HPDE6-E6E7 (cell line): Measurements from ENCODE around the gene LRRC42.

Source experiments
- DNase-seq: peaks from one replicate; pipeline ENCODE4 v3.0.0; 2011; ENCODE audit warnings: missing footprints; ENCODE audit errors: extremely low spot score

Gene LRRC42

DNA sequence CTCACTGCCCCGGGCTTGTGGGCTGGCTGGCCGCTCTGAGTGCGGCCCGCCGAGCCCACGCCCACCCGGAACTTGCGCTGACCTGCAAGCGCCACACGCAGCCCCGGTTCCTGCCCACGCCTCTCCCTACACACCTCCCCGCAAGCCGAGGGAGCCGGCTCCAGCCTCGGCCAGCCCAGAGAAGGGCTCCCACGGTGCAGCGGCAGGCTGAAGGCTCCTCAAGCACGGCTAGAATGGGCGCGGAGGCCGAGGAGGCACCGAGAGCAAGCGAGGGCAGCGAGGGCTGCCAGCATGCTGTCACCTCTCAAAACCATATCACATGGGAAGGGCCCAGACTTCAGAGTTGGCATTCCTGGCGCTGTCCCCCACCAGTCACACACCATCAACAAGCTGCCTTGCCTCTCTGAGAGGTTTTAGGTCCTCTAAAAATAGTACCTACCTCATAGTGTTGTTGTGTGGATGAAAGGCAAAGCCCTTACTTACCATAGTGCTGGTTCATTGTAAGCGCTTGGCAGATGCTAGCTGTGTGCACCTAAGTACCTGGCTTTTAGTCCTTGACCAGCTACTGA, 58.4 kb downstream of the LRRC42 start:
- no peak for DNase-seq

DNA sequence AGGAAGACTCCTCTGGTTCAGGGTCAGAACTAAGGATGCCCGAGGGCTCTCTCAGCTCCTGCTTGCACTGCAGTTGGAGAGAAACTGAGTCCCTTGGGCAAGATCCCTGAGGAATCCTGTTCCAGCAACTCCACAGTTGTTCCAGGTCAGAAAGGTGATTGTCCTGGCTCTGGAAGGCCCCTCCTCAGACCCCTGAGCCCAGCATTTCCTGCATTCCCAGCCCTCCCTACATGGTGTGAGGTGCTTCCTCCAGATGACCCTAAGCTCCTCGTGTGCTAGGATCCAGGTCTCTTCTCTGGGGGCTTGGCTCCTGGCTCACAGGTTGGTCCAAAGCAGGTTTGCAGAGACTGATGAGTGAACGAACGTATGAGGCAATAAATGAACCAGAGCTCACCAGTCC, 60.4 kb downstream of the LRRC42 start:
- DNase-seq, result no peak

GRCh38 chr1:54007613-54008012, 61.5 kb downstream of the LRRC42 start:
- DNase-seq, result no peak

- no peak for DNase-seq
Measured at GRCh38 chr1:54008876-54009275, 62.7 kb downstream of the LRRC42 start.

- no peak for DNase-seq
Measured at GRCh38 chr1:54009406-54009805, 63.3 kb downstream of the LRRC42 start.

- DNase-seq, result no peak
Measured at GRCh38 chr1:54010415-54011117, 64.4 kb downstream of the LRRC42 start.

DNA sequence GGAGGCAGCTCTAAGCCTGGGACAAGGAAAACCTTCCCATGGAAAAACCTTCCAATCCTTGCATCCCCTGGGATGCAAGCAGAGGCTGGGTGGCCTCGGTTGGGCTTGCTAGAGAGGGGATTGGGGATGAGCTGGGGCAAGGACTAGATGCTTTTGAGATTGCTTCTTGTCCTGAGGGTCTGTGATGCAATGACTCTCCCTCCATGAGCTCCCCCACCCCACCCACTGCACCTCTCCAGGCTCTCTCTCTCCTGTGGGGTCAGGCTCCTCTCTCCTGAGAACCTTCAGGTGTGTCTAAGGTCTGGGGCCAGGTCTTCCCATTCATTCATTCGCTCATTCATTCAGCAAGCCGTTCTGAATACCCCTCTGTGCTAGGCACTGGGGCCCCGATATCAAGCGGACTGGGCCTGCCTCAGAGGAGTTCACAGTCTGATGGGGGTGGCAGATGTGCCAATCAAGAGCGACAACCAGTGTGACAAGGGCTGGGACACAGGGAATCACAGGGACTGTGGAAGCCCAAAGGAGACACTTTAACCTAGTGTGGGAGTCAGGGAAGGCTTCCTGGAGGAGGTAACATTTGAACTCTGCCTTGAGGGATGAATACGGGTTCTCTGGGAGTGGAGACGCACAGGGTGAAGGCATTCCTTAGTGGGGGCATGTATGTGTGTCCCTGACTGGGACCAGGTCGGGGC, 65.3 kb downstream of the LRRC42 start:
- DNase-seq, result no peak

- DNase-seq, result no peak
Measured at GRCh38 chr1:54012008-54012325, 65.8 kb downstream of the LRRC42 start.

GRCh38 chr1:54012863-54013262, 66.7 kb downstream of the LRRC42 start:
- DNase-seq, result no peak

- DNase-seq, result no peak
Measured at GRCh38 chr1:54013393-54014008, 67.4 kb downstream of the LRRC42 start.

DNA sequence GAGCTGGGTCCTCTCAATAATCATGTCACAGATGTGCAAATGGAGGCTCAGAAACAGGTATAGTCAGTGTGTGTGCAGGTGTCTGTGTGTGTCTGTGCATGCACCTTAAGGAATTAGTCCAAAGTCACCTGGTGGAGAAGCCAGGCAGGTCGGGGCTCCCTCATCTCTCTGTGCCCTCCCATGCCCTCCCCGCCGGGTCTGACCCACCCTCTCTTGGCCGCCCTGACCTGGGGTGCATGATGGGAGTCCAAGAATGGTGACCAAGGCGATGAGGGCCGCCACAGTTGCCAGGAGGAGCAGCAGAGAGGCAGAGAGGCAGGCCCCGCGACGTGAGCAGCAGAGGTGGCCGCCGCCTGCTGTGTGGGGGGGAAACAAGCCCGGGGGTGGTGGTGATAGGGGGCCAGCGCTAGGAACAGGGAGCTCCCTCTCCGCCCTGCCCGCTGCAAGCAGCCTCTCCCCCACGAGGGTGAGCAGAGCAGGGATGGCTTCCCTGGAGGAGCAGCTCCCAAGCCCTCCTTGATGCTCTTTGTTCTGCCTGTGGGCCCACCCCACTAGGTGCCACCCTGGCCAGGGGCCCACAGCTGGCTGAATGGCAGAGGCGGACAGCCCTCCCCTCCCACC, 68.0 kb downstream of the LRRC42 start:
- no peak for DNase-seq

GRCh38 chr1:54016343-54017282, 70.5 kb downstream of the LRRC42 start:
- DNase-seq, result peak; percentile 92
